Loucy (cell line): ENCODE measurements around the gene AQP3.
A peak's percentile ranks its signal among the peaks of the same experiment; 100 is the strongest.

Source experiments
- H2AFZ ChIP-seq: fragments of 200-600 bp; sonication (generic); 2 replicates; pipeline ENCODE4 v1.6.0; 2016; ENCODE audit warnings: antibody characterized with exemption, mild to moderate bottlenecking, low read length, moderate library complexity
- H3F3A ChIP-seq: fragments of 200-600 bp; 2 replicates; pipeline ENCODE4 v1.6.0; 2016; ENCODE audit warnings: antibody characterized with exemption, low read depth, mild to moderate bottlenecking
- H3K27me3 ChIP-seq: fragments of 200-600 bp; sonication (generic); 2 replicates; pipeline ENCODE4 v1.6.1; 2014; ENCODE audit warnings: low read length, mild to moderate bottlenecking; ENCODE audit not compliant: insufficient read depth, poor library complexity, severe bottlenecking
- H3K36me3 ChIP-seq: fragments of 200-600 bp; sonication (generic); 2 replicates; pipeline ENCODE4 v1.6.1; 2016; ENCODE audit warnings: low read length; ENCODE audit not compliant: insufficient read depth
- H3K4me1 ChIP-seq: fragments of 200-600 bp; sonication (generic); 2 replicates; pipeline ENCODE4 v1.5.1; 2014; ENCODE audit warnings: low read length, mild to moderate bottlenecking; ENCODE audit not compliant: insufficient read depth, poor library complexity, severe bottlenecking
- H3K4me2 ChIP-seq: fragments of 200-600 bp; sonication (generic); 2 replicates; pipeline ENCODE4 v1.6.0; 2014; ENCODE audit warnings: antibody characterized with exemption, low read length, low read depth, mild to moderate bottlenecking; ENCODE audit not compliant: poor library complexity, severe bottlenecking
- H3K4me3 ChIP-seq: fragments of 200-600 bp; sonication (generic); 2 replicates; pipeline ENCODE4 v1.5.1; 2014; ENCODE audit warnings: low read length, mild to moderate bottlenecking, mixed read lengths; ENCODE audit not compliant: poor library complexity, severe bottlenecking
- H3K79me2 ChIP-seq: fragments of 200-600 bp; sonication (generic); 2 replicates; pipeline ENCODE4 v1.6.1; 2014; ENCODE audit warnings: low read length; ENCODE audit not compliant: insufficient read depth
- H3K9ac ChIP-seq: fragments of 200-600 bp; sonication (generic); 2 replicates; pipeline ENCODE4 v1.6.0; 2014; ENCODE audit warnings: mild to moderate bottlenecking, low read depth, low read length, moderate library complexity; ENCODE audit not compliant: poor library complexity, severe bottlenecking
- H3K9me2 ChIP-seq: fragments of 200-600 bp; sonication (generic); replicated peaks from 2 replicates; pipeline ENCODE4 v1.6.1; 2016; ENCODE audit warnings: low read depth, low read length, mixed read lengths
- H3K9me3 ChIP-seq: fragments of 200-600 bp; sonication (generic); 2 replicates; pipeline ENCODE4 v1.6.1; 2014; ENCODE audit warnings: mild to moderate bottlenecking, antibody characterized with exemption, low read length, low read depth; ENCODE audit not compliant: insufficient read depth
- H4K20me1 ChIP-seq: fragments of 200-600 bp; sonication (generic); 2 replicates; pipeline ENCODE4 v1.6.0; 2014; ENCODE audit warnings: antibody characterized with exemption, low read length, mild to moderate bottlenecking; ENCODE audit not compliant: insufficient read depth, poor library complexity, severe bottlenecking
- CTCF ChIP-seq: fragments of 200-600 bp; sonication (generic); conservative IDR thresholded peaks from 2 replicates; pipeline ENCODE4 v1.5.1; 2014; ENCODE audit warnings: mild to moderate bottlenecking, antibody characterized with exemption, low read length
- EZH2phosphoT487 ChIP-seq: fragments of 200-600 bp; IDR thresholded peaks from 2 replicates; pipeline ENCODE4 v1.6.1; 2018; ENCODE audit warnings: antibody characterized with exemption, mild to moderate bottlenecking, moderate library complexity, borderline replicate concordance

AQP3 gene

GRCh38 chr9:33475357-33475756 lies 28.0 kb upstream of the AQP3 start:
- Histone ChIP-seq H3F3A (no peaks in the 10 kb centered on the region), H2AFZ (no peak overlapping the region), H3K9me3 (no peaks in the 10 kb centered on the region), H3K79me2 (peaks cover 32% of the 10 kb centered on the region), H3K9me2 (no peaks in the 10 kb centered on the region), H4K20me1 (peaks cover 16% of the 10 kb centered on the region), H3K36me3 (peaks cover 16% of the 10 kb centered on the region; the same call in 1 of the 2 replicates), H3K9ac (no peak overlapping the region), H3K4me3 (no peak overlapping the region), H3K4me1 (peaks cover 12% of the 10 kb centered on the region), H3K27me3 (no peaks in the 10 kb centered on the region), H3K4me2 (no peak overlapping the region)
- TF ChIP-seq EZH2phosphoT487 (no peak), CTCF (no peak)

- Histone ChIP-seq H3K9me3 (no peaks in the 10 kb centered on the region), H3K4me1 (peaks cover 12% of the 10 kb centered on the region), H3K79me2 (peaks cover 32% of the 10 kb centered on the region), H3K4me3 (peak within 1 kb of the TSS; percentile 84), H3K36me3 (peaks cover 29% of the 10 kb centered on the region; the same call in 1 of the 2 replicates), H3F3A (no peaks in the 10 kb centered on the region), H3K9me2 (no peaks in the 10 kb centered on the region), H3K27me3 (no peaks in the 10 kb centered on the region), H4K20me1 (peaks cover 16% of the 10 kb centered on the region), H3K4me2 (peak within 1 kb of the TSS; percentile 97), H2AFZ (peak within 1 kb of the TSS; percentile 74), H3K9ac (peak within 1 kb of the TSS; percentile 79)
- TF ChIP-seq CTCF: no peak
- no peak for TF ChIP-seq EZH2phosphoT487
These were observed 26.4 kb upstream of the AQP3 start, which contains the start of gene NOL6 for GRCh38 chr9:33473643-33474352. Gene NOL6, minus strand, starts transcription at chr9:33473924. Its CDS starts 82 bp downstream, at chr9:33473842.

- peak overlapping the region; percentile 97 for H3K4me2 ChIP-seq
- H3K9me3 ChIP-seq: no peaks in the 10 kb centered on the region
- peaks cover 16% of the 10 kb centered on the region for H4K20me1 ChIP-seq
- peaks cover 12% of the 10 kb centered on the region for H3K4me1 ChIP-seq
- H3F3A ChIP-seq: no peaks in the 10 kb centered on the region
- peaks cover 33% of the 10 kb centered on the region; the same call in 1 of the 2 replicates for H3K36me3 ChIP-seq
- H3K4me3 ChIP-seq: peak overlapping the region; percentile 84
- peak overlapping the region; percentile 78 for H3K9ac ChIP-seq
- H3K9me2 ChIP-seq: no peaks in the 10 kb centered on the region
- H2AFZ ChIP-seq: no peak overlapping the region
- peaks cover 32% of the 10 kb centered on the region for H3K79me2 ChIP-seq
- H3K27me3 ChIP-seq: no peaks in the 10 kb centered on the region
- no peak for TF ChIP-seq EZH2phosphoT487
- no peak for TF ChIP-seq CTCF
These were observed 25.7 kb upstream of the AQP3 start for GRCh38 chr9:33472881-33473615.
